Measurements from ENCODE around the gene NSUN5.
"Not testable (repeated sequence)": the region's sequence is repeated elsewhere in the genome, so short reads cannot be mapped to it uniquely, and the experiment has no call there.

The NSUN5 gene

GRCh38 chr7:73297235-73297634 lies 11.4 kb downstream of the NSUN5 start:
- DNase-seq (ENCODE audit: low read depth in 2 of 2): not testable (repeated sequence)

- not testable (repeated sequence) for DNase-seq (ENCODE audit: low read depth in 2 of 2)
Observed at GRCh38 chr7:73277210-73277609, 31.4 kb downstream of the NSUN5 start.

DNA sequence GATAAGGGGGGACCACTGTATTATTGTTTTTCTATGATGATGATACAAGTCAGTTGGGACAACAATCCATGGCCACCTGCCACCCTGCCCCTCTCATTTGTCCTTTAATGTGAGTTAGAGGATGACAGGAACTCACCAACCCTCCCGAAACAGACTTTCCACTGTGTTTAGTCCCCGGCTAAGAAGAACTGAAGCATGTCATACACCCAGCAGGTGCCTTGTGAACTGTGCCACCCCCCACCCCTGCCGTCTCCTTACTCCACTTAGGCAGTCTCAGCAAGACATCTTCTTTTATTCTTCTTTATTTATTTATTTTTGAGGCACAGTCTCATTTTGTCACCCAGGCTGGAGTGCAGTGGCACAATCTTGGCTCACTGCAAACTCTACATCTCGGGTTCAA lies 40.8 kb downstream of the NSUN5 start:
- DNase-seq (ENCODE audit: low read depth in 2 of 2): not testable (repeated sequence)

- DNase-seq (ENCODE audit: low read depth in 2 of 2): not testable (repeated sequence)
Observed at GRCh38 chr7:73266719-73267368, 41.8 kb downstream of the NSUN5 start.

DNA sequence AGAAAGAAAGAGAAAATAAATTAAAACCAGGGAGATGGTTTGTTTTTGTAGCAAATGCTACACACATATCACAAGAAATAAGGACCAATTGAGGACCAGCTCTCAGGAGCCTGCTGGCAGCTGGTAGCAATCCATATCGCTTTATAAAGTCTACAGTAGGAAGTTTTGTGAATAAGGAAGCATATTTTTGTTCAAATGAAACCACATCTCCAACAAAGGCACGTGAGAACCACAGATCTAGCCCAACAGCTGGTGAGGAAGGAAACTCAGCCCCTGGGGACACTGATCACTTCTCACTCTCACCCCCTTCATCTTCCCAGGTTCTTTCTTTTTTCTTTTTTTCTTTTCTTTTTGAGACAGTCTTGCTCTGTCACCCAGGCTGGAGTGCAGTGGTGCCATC lies 46.2 kb downstream of the NSUN5 start:
- DNase-seq (ENCODE audit: low read depth in 2 of 2): not testable (repeated sequence)
